Stimulated activated CD4-positive, alpha-beta T cell treated with anti-CD3 and anti-CD28 coated beads, Interleukin-12 subunit alpha, Interleukin-12 subunit beta, amount 100 ng/mL, for 4 hours (primary cell): Measurements from ENCODE around the gene MUS81.

Experiments
- DNase-seq: peaks from one replicate; pipeline ENCODE4 v3.0.0-alpha.2; 2020

Gene MUS81

GRCh38 chr11:65861165-65861505 is 902 bp downstream of the MUS81 start:
- no peak for DNase-seq

GRCh38 chr11:65861533-65862183 is 1.4 kb downstream of the MUS81 start:
- DNase-seq, result no peak

GRCh38 chr11:65862191-65862735 is 2.0 kb downstream of the MUS81 start:
- no peak for DNase-seq

DNA sequence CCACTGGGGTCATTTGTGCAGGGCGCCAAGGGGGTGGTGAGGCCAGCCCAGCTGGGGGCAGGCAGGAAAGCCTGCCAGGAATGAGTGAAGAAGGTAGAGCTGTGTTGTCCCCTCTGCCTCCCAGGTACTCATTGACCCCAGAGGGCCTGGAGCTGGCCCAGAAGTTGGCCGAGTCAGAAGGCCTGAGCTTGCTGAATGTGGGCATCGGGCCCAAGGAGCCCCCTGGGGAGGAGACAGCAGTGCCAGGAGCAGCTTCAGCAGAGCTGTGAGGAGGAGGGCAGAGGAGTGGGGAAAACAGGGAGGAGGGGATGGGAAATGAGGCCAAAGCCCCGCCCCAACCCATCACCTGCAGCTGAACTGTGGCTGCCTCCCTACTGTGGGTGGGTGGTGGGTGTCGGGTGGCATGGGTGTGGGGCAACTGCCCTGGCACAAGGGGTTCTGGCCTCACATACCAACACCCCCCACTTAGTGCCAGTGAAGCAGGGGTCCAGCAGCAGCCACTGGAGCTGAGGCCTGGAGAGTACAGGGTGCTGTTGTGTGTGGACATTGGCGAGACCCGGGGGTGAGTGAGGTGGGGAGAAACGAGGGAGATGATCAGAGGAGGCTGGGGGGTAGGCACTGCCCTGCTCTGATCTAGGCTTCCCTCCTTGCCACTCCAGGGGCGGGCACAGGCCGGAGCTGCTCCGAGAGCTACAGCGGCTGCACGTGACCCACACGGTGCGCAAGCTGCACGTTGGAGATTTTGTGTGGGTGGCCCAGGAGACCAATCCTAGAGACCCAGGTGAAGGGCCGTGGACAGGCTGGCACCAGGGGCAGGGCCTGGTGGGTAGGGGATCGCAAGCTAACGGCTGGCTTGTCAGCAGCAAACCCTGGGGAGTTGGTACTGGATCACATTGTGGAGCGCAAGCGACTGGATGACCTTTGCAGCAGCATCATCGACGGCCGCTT is 3.0 kb downstream of the MUS81 start:
- no peak for DNase-seq

GRCh38 chr11:65863889-65864705 is 3.9 kb downstream of the MUS81 start:
- DNase-seq, result no peak

- DNase-seq, result no peak
Observed at GRCh38 chr11:65864706-65865471, 4.7 kb downstream of the MUS81 start.

GRCh38 chr11:65865550-65866172 is 5.4 kb downstream of the MUS81 start:
- DNase-seq, result no peak

DNA sequence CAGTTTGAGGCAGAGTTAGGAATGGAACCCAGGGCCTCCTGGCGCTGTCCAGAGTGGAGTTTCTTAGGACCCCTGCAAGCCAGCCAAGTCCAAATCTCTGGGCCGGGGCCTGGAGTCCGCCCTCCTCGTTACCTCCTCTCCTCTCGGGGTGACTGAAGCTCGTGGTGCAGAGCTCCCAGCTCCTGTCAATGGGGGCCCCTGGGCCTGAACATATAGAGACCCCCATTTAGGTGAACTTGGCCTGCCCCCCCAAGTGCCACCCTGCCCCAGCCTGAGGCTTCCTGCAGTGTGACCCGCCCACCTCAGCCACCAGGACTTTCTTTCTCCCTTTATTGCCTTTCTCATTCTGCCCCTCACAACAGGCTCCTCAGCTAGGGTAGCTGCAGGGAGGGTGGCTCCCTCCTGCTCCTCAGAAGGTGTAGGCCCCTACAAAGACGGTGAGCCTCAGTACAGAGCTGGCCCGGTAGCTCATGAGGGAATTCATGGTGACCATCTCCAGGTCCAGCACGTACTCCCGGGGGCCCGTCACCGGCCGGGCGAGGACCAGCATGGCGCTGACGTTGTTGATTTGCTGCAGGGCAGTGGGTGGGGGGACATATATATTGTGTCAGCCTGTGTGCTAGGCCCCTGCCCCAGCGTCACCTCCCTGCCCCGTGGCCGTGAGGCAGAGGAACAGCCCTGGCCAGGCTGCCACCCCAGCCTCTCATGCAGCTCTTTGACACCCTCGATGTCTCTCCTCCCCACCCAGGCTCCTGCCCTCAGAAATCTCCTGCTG is 6.5 kb downstream of the MUS81 start:
- DNase-seq, result no peak

GRCh38 chr11:65867284-65868071 is 7.2 kb downstream of the MUS81 start:
- DNase-seq, result no peak

DNA sequence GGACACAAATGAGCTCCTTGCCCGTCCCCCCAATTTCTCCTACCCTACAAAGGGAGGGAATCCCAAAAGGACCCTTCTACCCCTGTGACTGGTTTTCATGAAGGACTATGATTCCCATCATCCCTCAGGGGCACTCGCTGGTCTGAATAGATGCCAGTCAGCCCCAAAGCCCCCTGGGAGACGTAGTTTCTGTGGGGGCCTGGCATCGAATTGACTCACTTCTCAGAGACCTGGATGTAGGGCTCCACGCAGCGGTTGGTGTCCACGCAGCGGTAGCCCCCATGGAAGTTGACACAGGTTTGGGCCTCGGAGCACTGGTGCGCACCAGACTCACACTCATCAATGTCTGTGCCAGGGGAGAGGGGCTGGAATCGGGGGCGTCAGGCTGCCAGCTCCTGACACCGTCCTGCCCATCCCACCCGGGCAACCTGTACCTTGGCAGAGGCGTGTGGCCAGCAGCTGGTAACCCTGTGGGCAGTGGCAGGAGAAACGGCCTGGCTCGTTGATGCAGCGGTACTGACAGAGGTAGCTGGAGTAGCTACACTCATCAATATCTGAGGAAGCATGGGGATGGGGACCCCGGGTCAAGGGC is 7.9 kb downstream of the MUS81 start:
- no peak for DNase-seq

- DNase-seq, result no peak
Observed at GRCh38 chr11:65868907-65869306, 8.7 kb downstream of the MUS81 start.

DNA sequence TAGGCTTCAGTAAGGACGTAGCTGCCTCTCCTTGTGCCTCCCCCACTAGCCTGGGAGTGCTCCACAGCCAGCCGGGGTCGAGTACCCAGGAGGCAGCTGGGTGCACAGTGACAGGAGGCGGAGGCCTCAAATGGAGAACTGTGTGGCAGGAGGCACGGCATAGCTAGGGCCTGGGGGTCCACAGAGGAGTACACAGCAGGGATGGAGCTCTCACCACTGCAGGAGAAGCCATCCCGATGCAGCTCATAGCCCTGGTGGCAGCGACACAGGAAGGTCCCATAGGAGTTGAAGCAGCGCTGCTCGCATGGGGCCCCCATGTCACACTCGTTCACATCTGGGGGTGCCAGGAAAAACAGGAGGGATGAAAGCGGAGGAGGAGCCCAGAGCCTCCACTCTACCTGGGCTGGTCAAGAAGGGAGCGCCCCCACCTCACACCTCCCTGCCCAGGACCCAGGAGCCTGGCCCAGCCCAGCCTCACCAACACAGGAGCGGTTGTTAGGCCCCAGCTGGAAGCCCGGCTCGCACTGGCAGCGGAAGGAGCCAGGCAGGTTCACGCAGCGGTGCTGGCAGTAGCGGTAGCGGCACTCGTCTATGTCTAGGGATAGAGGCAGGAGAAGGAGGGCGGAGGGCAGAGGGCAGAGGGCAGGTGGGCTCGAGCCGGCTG is 9.5 kb downstream of the MUS81 start:
- DNase-seq, result no peak

GRCh38 chr11:65870307-65870658 is 10.1 kb downstream of the MUS81 start:
- DNase-seq, result no peak

GRCh38 chr11:65870706-65871681 is 10.8 kb downstream of the MUS81 start:
- DNase-seq, result no peak

- DNase-seq, result no peak
Observed at GRCh38 chr11:65871811-65872548, 11.7 kb downstream of the MUS81 start.

- no peak for DNase-seq
Observed at GRCh38 chr11:65872586-65873317, 12.5 kb downstream of the MUS81 start, which contains the start of gene EFEMP2. Gene EFEMP2 (minus strand): TSS chr11:65872800. CDS start chr11:65872354, 446 bp downstream.
